Peyer's patch (tissue), 4 donors: Measurements from ENCODE around the gene PCLAF. TPM values are rescaled to one million over a fixed set of nuclear protein-coding genes. Genes with fewer than 3 reads are reported as not detected.
"Not testable (repeated sequence)": the region's sequence is repeated elsewhere in the genome, so short reads cannot be mapped to it uniquely, and the experiment has no call there.

Experiments used
- DNase-seq, 3 donors: peaks; one replicate each; pipeline ENCODE4 v3.0.0-alpha.2; 2017 to 2019
- H3K27ac ChIP-seq, 4 donors: fragments of 200-600 bp; sonication (generic); one replicate each; pipeline ENCODE4 v1.5.1; 2016 to 2019
- H3K27me3 ChIP-seq, 2 donors: fragments of 200-600 bp; sonication (generic); one replicate each; pipeline ENCODE4 v1.5.1; 2019
- H3K36me3 ChIP-seq, 3 donors: fragments of 200-600 bp; sonication (generic); one replicate each; pipeline ENCODE4 v1.5.1; 2016 to 2019
- H3K4me1 ChIP-seq, 4 donors: fragments of 200-600 bp; sonication (generic); one replicate each; pipeline ENCODE4 v1.5.1; 2016 to 2019
- H3K4me3 ChIP-seq, 4 donors: fragments of 200-600 bp; sonication (generic); 1 replicate in 3 of 4; 2 replicates in 1 of 4; pipeline ENCODE4 v1.5.1; 2016 to 2019; ENCODE audit warnings: mild to moderate bottlenecking in 1 of 4
- H3K9me3 ChIP-seq, 4 donors: fragments of 200-600 bp; sonication (generic); one replicate each; pipeline ENCODE4 v1.5.1; 2016 to 2019; ENCODE audit warnings: mild to moderate bottlenecking in 1 of 4
- CTCF ChIP-seq, 6 experiments: fragments of 450-650 bp in 4 of 6; fragments of 200-600 bp in 2 of 6; sonication (generic) in 1 of 6; IDR thresholded peaks; one replicate each; pipeline ENCODE4 v1.5.1; 2017 to 2019; ENCODE audit warnings: antibody characterized with exemption in 6 of 6, mild to moderate bottlenecking in 3 of 6, moderate library complexity in 1 of 6
- POLR2A ChIP-seq, 2 donors: fragments of 450-650 bp; IDR thresholded peaks; one replicate each; pipeline ENCODE4 v1.5.1; 2017; ENCODE audit warnings: antibody characterized with exemption in 2 of 2, mild to moderate bottlenecking in 2 of 2, moderate library complexity in 2 of 2
- total RNA-seq, 4 donors: library from RNA; depleted of rRNA; stranded (reverse); fragments of >200 nt; gene quantifications; one replicate each; pipeline ENCODE4 v1.1.0, GENCODE V29; 2016

Gene PCLAF
- total RNA-seq, 4 donors from 2014 or later, result 1.4 to 7.4 (median 4.5) TPM

DNA sequence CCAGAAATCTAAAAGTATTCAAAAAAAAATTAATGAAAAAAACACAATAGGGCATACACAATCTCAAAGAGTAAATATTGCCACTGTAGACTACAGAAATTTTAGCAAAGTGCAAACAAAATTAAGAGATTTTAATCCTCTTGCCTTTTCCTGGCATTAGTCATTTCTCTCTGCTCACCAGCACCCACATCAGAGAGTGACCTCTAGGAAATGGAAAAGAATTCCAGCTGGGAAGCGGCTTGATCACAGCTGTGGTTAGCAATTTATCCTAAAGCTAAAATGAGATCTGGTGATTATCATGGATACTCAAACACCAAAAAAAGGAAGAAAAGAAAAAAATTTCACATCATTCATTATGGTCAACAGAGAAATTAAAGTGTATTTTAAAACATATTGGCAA is 32.8 kb downstream of the PCLAF start:
- H3K36me3 ChIP-seq, result no peaks in the 10 kb centered on the region
- H3K27me3 ChIP-seq, result no peaks in the 10 kb centered on the region
- TF ChIP-seq CTCF (IDR thresholded peaks at IDR 0.05), result no peak
- no peak for TF ChIP-seq POLR2A (IDR thresholded peaks at IDR 0.05)
- no peak overlapping the region for H3K4me3 ChIP-seq
- H3K27ac ChIP-seq, result no peak overlapping the region
- no peak for DNase-seq
- H3K4me1 ChIP-seq, result no peaks in the 10 kb centered on the region
- H3K9me3 ChIP-seq, result no peaks in the 10 kb centered on the region

DNA sequence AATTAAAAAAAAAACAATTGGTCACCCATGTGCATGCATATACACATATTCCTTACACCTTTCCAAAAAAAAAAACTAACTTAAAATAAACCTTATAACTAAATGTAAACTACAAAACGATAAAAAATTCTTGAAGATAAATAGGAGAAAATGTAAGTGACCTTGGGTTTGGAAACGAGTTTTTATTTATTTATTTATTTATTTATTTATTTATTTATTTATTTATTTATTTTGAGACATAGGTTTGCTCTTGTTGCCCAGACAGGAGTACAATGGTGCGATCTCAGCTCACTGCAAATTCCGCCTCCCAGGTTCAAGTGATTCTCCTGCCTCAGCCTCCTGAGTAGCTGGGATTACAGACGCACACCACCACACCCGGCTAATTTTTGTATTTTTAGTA is 35.0 kb downstream of the PCLAF start:
- H3K4me1 ChIP-seq, H3K4me3 ChIP-seq, H3K36me3 ChIP-seq, H3K27ac ChIP-seq, DNase-seq, H3K9me3 ChIP-seq, H3K27me3 ChIP-seq: not testable (repeated sequence)

DNA sequence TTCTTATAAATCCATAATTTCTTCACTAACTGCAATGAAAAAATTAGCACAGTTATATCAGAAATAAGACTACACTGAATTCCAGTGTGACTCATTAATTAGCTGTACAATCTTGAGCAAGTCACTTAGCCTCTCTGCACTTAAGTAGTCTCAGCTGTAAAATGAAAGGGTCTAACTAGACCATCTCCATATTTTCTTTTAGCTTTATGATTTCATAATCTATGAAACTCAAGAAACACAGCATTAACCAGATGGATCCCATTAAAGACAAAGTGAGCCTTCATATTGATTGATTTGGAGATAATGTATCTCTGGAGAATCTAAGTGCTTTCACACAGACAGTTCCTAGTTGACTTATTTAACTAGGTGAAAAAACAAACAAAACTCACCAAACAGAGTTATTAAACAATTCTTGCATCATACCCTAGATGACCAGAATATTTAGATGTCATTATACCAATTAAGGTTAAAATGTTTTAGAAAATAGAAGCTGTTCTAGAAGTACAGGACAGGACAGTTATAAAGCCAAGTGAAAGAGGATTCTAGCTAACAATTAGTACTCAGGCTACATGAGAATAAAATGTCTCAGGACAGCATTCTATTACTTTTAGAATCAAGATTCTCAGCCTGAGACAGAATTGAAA is 36.5 kb downstream of the PCLAF start:
- no peaks in the 10 kb centered on the region for H3K9me3 ChIP-seq
- no peak for DNase-seq
- no peaks in the 10 kb centered on the region for H3K36me3 ChIP-seq
- H3K4me1 ChIP-seq, result no peaks in the 10 kb centered on the region
- no peaks in the 10 kb centered on the region for H3K27me3 ChIP-seq
- H3K27ac ChIP-seq, result no peak overlapping the region
- H3K4me3 ChIP-seq, result no peak overlapping the region
- no peak for TF ChIP-seq POLR2A (IDR thresholded peaks at IDR 0.05)
- no peak for TF ChIP-seq CTCF (IDR thresholded peaks at IDR 0.05)

DNA sequence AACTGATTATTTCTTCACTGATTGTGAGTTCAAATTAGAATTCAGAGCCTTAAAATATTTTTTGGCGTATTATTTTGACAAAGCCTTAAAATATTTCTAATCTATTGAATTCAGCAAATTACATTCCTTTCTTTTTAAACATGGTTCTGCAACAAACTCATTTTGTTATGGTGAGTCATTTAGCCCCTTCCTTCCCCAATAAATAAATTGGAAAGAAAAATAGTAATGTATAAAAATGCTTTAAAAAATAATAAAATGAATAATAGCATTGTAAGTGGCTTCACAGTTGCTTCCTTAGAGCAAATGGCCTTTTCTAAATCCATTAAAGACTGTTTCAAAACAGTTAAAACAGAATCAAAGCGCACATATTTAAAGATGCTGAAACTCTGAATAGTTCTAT is 37.4 kb downstream of the PCLAF start:
- H3K4me3 ChIP-seq, result no peak overlapping the region
- H3K4me1 ChIP-seq, result no peaks in the 10 kb centered on the region
- H3K27ac ChIP-seq, result no peak overlapping the region
- no peak for DNase-seq
- TF ChIP-seq CTCF (IDR thresholded peaks at IDR 0.05) (no peak), POLR2A (IDR thresholded peaks at IDR 0.05) (no peak)
- no peaks in the 10 kb centered on the region for H3K27me3 ChIP-seq
- no peaks in the 10 kb centered on the region for H3K36me3 ChIP-seq
- no peaks in the 10 kb centered on the region for H3K9me3 ChIP-seq

GRCh38 chr15:64343222-64343621 is 38.0 kb downstream of the PCLAF start:
- Histone ChIP-seq H3K27ac (no peak overlapping the region), H3K27me3 (no peaks in the 10 kb centered on the region), H3K9me3 (no peaks in the 10 kb centered on the region), H3K4me1 (no peaks in the 10 kb centered on the region), H3K36me3 (no peaks in the 10 kb centered on the region), H3K4me3 (no peak overlapping the region)
- TF ChIP-seq POLR2A (IDR thresholded peaks at IDR 0.05), result no peak
- TF ChIP-seq CTCF (IDR thresholded peaks at IDR 0.05), result no peak
- DNase-seq, result no peak

DNA sequence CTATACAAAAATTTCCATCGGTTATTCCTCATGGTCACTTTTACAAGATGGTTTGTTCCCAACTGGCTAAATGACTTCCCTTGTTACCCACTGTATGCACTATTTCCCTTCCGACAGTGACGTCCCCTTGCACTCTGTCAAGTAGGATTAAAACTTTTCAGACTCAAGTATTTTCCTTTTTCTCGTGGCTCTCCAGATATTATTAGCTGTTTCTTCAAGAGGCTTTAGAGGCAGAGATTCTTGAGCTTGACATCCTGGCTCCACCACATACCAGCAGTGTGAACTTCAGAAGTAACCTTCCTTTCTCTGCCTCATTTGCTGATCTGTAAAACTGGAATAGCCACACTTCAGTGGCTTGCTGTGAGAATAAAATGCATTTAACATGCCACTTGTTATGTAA is 39.3 kb downstream of the PCLAF start:
- Histone ChIP-seq H3K9me3 (no peaks in the 10 kb centered on the region), H3K4me1 (no peaks in the 10 kb centered on the region), H3K27ac (no peak overlapping the region), H3K4me3 (no peak overlapping the region), H3K27me3 (no peaks in the 10 kb centered on the region), H3K36me3 (no peaks in the 10 kb centered on the region)
- TF ChIP-seq CTCF (IDR thresholded peaks at IDR 0.05) (no peak), POLR2A (IDR thresholded peaks at IDR 0.05) (no peak)
- DNase-seq, result no peak
